ENCODE data around the gene B4GALT6. TPM values are rescaled to one million over a fixed set of nuclear protein-coding genes. Genes with fewer than 3 reads are reported as not detected.

The B4GALT6 gene
- total RNA-seq, 1 donor from 2014 or later: 7.4 TPM

DNA sequence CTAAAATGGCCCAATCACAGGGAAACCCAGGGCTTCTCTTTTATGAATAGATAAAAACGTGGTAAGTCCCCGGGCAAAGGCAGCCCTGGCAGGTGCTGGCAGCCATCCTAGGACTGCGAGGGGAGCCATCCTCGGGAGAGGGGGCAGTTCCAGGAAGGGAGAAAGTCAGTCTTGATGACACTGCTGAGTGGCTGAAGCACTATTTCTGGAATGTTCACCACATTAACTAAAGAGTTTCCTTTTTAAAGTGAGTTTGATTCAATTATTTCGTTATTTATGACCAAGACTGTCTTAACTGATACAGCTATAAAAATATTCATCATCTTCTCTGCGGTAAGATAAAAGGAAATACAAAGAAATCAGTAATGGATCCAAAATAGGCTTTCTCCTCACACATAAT is 72.3 kb downstream of the B4GALT6 start:
- TF ChIP-seq, protein P1, sequence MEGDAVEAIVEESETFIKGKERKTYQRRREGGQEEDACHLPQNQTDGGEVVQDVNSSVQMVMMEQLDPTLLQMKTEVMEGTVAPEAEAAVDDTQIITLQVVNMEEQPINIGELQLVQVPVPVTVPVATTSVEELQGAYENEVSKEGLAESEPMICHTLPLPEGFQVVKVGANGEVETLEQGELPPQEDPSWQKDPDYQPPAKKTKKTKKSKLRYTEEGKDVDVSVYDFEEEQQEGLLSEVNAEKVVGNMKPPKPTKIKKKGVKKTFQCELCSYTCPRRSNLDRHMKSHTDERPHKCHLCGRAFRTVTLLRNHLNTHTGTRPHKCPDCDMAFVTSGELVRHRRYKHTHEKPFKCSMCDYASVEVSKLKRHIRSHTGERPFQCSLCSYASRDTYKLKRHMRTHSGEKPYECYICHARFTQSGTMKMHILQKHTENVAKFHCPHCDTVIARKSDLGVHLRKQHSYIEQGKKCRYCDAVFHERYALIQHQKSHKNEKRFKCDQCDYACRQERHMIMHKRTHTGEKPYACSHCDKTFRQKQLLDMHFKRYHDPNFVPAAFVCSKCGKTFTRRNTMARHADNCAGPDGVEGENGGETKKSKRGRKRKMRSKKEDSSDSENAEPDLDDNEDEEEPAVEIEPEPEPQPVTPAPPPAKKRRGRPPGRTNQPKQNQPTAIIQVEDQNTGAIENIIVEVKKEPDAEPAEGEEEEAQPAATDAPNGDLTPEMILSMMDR (conservative IDR thresholded peaks at IDR 0.05; ENCODE audit: low read depth, low read length): no peak
- H3K4me3 ChIP-seq (ENCODE audit: low read depth, low read length): no peak overlapping the region
- DNase-seq (ENCODE audit: low read depth): no peak

DNA sequence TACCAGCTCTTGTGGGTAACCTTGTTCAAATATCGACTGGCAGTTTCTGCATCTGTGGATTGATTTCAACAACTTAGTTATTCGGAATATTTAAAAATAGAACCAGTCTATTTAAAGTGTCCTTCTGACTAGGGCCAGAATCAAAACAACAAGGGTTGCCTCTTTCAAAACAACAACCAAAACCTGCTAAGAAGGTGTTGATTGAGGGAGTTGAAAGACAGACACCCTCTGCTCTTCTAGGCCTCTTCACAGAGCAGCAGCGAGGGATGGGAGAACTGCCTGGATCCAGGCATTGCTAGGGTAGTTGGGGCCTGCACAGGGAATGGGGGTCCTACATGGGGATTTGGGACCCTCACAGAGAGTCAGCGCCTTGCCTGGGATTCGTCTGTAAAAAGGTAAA is 72.9 kb downstream of the B4GALT6 start:
- TF ChIP-seq, protein P1 (conservative IDR thresholded peaks at IDR 0.05; ENCODE audit: low read depth, low read length): no peak
- H3K4me3 ChIP-seq (ENCODE audit: low read depth, low read length): no peak overlapping the region
- no peak for DNase-seq (ENCODE audit: low read depth)

DNA sequence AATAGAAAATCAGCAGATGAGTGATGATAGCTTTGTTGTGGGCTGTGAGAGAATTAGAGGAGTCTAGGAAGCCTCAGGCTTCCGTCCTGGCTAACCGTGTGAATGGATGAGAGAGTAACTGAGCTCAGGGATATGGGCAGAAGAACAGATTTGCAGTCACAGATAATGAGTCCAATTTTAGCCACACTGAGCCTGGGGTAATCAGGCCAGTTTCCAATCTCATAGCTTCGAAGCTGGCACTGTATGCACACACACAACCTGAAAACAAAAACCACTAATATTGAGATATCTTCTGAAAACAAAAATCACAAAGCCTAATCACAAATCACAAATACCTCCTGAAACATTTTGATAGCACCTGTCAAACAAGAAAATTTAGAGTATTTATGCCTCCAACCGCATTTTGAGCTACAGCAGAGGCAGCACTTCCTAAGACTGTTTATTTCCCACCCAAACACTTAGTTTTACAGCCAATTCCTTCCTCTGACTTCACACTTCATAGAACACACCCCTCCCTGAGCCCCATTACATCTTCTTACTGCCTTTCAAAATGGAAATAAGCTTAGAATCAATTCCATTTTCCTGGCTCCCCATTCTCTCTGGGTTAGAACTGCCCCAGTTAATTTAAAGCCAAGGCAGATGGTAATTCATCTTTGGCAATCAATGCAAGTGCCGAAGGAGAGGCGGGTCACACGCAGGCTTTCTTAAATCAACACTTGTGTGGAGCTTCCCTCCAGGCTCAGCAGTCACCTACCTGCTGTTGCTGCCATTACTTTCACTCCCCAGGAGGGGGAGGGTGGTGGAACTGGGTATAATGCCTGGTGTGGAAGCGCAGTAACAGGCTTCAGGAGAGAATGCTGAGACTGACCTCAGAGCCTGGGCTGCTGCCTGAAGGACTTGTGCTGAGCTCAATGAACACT is 73.8 kb downstream of the B4GALT6 start:
- TF ChIP-seq, protein P1 (conservative IDR thresholded peaks at IDR 0.05; ENCODE audit: low read depth, low read length): peak; percentile 46
- DNase-seq (ENCODE audit: low read depth): no peak
- H3K4me3 ChIP-seq (ENCODE audit: low read depth, low read length): no peak overlapping the region

DNA sequence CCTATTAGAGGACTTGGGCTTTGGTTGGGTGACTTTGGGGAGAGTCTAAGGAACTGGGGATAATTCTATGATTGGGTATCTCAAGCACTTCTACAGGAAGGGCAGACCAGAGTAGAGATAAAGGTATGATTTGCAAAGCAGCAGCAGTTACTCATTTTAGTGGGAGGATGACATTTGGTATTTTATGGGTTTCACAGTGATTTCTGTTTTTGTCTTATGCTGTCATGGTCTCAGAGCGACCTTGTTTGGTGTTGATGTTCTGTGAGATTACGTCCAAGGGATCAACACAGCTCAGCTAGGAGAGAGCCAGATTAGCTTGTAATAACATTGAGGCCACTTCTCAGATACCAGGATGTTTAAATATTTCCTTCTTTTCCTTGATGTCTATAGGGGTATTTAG is 74.5 kb downstream of the B4GALT6 start:
- H3K4me3 ChIP-seq (ENCODE audit: low read depth, low read length): no peak overlapping the region
- TF ChIP-seq, protein P1 (conservative IDR thresholded peaks at IDR 0.05; ENCODE audit: low read depth, low read length): no peak
- no peak for DNase-seq (ENCODE audit: low read depth)

DNA sequence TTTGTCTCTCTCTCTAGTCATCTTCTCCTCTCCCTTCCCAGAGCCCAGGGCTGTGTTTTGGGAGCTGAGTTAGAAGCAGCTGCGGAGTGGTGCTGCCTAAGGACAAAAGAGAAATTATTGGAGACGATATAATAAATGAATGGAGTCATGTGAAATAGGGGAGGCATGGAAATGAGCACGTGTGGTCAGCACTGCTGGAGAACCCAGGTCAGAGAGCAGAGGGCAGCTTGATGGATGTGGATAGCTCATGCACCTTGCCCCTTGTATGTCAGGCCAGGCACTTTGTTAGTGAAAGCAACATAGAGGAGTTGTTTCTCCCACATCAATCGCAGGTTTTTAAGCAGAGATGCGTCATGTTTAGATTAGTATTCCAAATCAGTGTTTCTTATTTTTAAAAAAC is 77.0 kb downstream of the B4GALT6 start:
- no peak overlapping the region for H3K4me3 ChIP-seq (ENCODE audit: low read depth, low read length)
- TF ChIP-seq, protein P1 (conservative IDR thresholded peaks at IDR 0.05; ENCODE audit: low read depth, low read length): no peak
- DNase-seq (ENCODE audit: low read depth): no peak

- DNase-seq (ENCODE audit: low read depth): no peak
- H3K4me3 ChIP-seq (ENCODE audit: low read depth, low read length): no peak overlapping the region
- TF ChIP-seq, protein P1 (conservative IDR thresholded peaks at IDR 0.05; ENCODE audit: low read depth, low read length): no peak
These were observed 78.1 kb downstream of the B4GALT6 start for GRCh38 chr18:31606265-31606664.

DNA sequence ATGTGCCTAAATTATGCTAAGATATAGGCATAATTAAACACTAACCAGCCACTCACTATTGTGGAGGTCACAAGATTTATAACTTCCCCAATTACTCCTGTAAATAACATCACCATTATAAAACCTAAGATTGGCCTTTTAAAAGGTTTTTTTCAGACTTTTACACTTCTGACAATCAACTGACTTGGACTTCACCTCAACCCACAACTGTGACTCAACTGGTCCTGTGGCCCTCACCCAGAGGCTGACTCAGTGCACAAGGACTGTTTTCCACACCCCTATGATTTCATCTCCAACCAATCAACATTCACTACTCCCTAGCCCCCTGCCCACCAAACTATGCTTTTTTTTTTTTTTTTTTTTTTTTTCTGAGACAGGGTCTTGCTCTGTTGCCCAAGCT is 81.1 kb downstream of the B4GALT6 start:
- H3K4me3 ChIP-seq (ENCODE audit: low read depth, low read length): no peak overlapping the region
- peak; percentile 27 for DNase-seq (ENCODE audit: low read depth)
- TF ChIP-seq, protein P1 (conservative IDR thresholded peaks at IDR 0.05; ENCODE audit: low read depth, low read length): no peak
